IMR-90 (cell line): ENCODE measurements around the gene SMIM44. TPM values are rescaled to one million over a fixed set of nuclear protein-coding genes. Genes with fewer than 3 reads are reported as not detected.

Experiments used
- ATAC-seq: fragments of 200-7000 bp; cut with Tn5 transposase; 2 replicates; pipeline ENCODE4 v1.9.1; 2020; ENCODE audit warnings: low read depth, mild to moderate bottlenecking, moderate library complexity
- BruUV-seq: library from RNA; stranded (reverse); fragments of 400-500 nt; replicated peaks from 2 replicates; lab custom pipeline; 2021; lab: Mats Ljungman, UMichigan
- CTCF ChIA-PET: fragments of 300-600 bp; formaldehyde crosslinking; extraction: SDS; loops from one replicate; lab custom pipeline; 2021; ENCODE audit warnings: antibody characterized with exemption; lab: Yijun Ruan, JAX
- POLR2A ChIA-PET: fragments of 300-600 bp; sonication (Branson Sonifier 250); formaldehyde crosslinking; loops from one replicate; lab custom pipeline; 2022; ENCODE audit warnings: antibody characterized with exemption; ENCODE audit not compliant: unreplicated experiment; lab: Charles Lee
- DNase-seq: peaks from one replicate; pipeline ENCODE4 v3.0.0; 2013
- H2AFZ ChIP-seq: replicated peaks from 2 replicates; pipeline ENCODE3; 2013; ENCODE audit warnings: low read length, mild to moderate bottlenecking; ENCODE audit not compliant: poor library complexity
- H2AK5ac ChIP-seq: 2 replicates; pipeline ENCODE4 v1.6.1; 2013; ENCODE audit warnings: low read depth, low read length, inconsistent platforms
- H2AK9ac ChIP-seq: replicated peaks from 2 replicates; pipeline ENCODE3; 2013; ENCODE audit warnings: mild to moderate bottlenecking, low read depth, low read length, moderate library complexity; ENCODE audit not compliant: poor library complexity
- H2BK120ac ChIP-seq: 2 replicates; pipeline ENCODE4 v1.6.1; 2013; ENCODE audit warnings: low read depth, low read length, inconsistent platforms
- H2BK15ac ChIP-seq: 3 replicates; pipeline ENCODE4 v1.6.1; 2013; ENCODE audit warnings: low read depth, low read length, inconsistent platforms
- H2BK20ac ChIP-seq: 2 replicates; pipeline ENCODE4 v1.6.1; 2013; ENCODE audit warnings: low read depth, mild to moderate bottlenecking, inconsistent platforms, low read length, moderate library complexity
- H2BK5ac ChIP-seq: 2 replicates; pipeline ENCODE4 v1.6.1; 2013; ENCODE audit warnings: mild to moderate bottlenecking, low read depth, low read length, inconsistent platforms; ENCODE audit not compliant: poor library complexity, severe bottlenecking
- H3K14ac ChIP-seq: replicated peaks from 2 replicates; pipeline ENCODE4 v1.6.1; 2013; ENCODE audit warnings: low read depth, low read length, inconsistent platforms
- H3K18ac ChIP-seq: 2 replicates; pipeline ENCODE4 v1.6.1; 2013; ENCODE audit warnings: low read depth, low read length, control low read depth
- H3K23ac ChIP-seq: 2 replicates; pipeline ENCODE4 v1.6.1; 2013; ENCODE audit warnings: low read depth, low read length, inconsistent platforms
- H3K27ac ChIP-seq: 2 replicates; pipeline ENCODE4 v1.5.1; 2013; ENCODE audit warnings: mild to moderate bottlenecking, control low read depth, low read length; ENCODE audit not compliant: insufficient read depth
- H3K27me3 ChIP-seq: 2 replicates; pipeline ENCODE4 v1.6.1; 2013; ENCODE audit warnings: low read length; ENCODE audit not compliant: control insufficient read depth, insufficient read depth
- H3K36me3 ChIP-seq: 2 replicates; pipeline ENCODE4 v1.6.1; 2013; ENCODE audit warnings: low read length, mixed read lengths; ENCODE audit not compliant: control insufficient read depth, insufficient read depth
- H3K4ac ChIP-seq: 2 replicates; pipeline ENCODE4 v1.6.1; 2013; ENCODE audit warnings: low read depth, low read length, inconsistent platforms
- H3K4me1 ChIP-seq: 2 replicates; pipeline ENCODE4 v1.6.1; 2013; ENCODE audit warnings: low read length, mixed read lengths; ENCODE audit not compliant: control insufficient read depth, insufficient read depth
- H3K4me2 ChIP-seq: 2 replicates; pipeline ENCODE4 v1.6.1; 2013; ENCODE audit warnings: low read depth, mild to moderate bottlenecking, control low read depth, low read length, moderate library complexity
- H3K4me3 ChIP-seq: 2 replicates; pipeline ENCODE4 v1.5.1; 2013; ENCODE audit warnings: low read depth, mild to moderate bottlenecking, control low read depth, low read length, moderate library complexity; ENCODE audit not compliant: insufficient read depth
- H3K56ac ChIP-seq: 2 replicates; pipeline ENCODE4 v1.6.1; 2013; ENCODE audit warnings: low read length, inconsistent platforms; ENCODE audit not compliant: insufficient read depth; ENCODE audit errors: extremely low read depth
- H3K79me1 ChIP-seq, 2 experiments: 2 replicates each; pipeline ENCODE4 v1.6.1; 2013; ENCODE audit warnings: low read length in 2 of 2, inconsistent platforms in 1 of 2, low read depth in 1 of 2
- H3K9ac ChIP-seq: 2 replicates; pipeline ENCODE4 v1.6.1; 2013; ENCODE audit warnings: low read depth, low read length, control low read depth
- H3K9me1 ChIP-seq: 2 replicates; pipeline ENCODE4 v1.6.1; 2013; ENCODE audit warnings: low read length, inconsistent platforms; ENCODE audit not compliant: insufficient read depth
- H3K9me3 ChIP-seq: 2 replicates; pipeline ENCODE4 v1.6.1; 2013; ENCODE audit warnings: low read length; ENCODE audit not compliant: control insufficient read depth, insufficient read depth
- H4K20me1 ChIP-seq: 2 replicates; pipeline ENCODE4 v1.6.1; 2013; ENCODE audit warnings: low read length, inconsistent platforms; ENCODE audit not compliant: insufficient read depth
- H4K5ac ChIP-seq: 2 replicates; pipeline ENCODE4 v1.6.1; 2013; ENCODE audit warnings: mild to moderate bottlenecking, low read depth, low read length, control low read depth
- H4K8ac ChIP-seq, 2 experiments: 2 replicates each; pipeline ENCODE4 v1.6.1; 2013; ENCODE audit warnings: low read depth in 2 of 2, low read length in 2 of 2, control low read depth in 1 of 2, inconsistent platforms in 1 of 2
- H4K91ac ChIP-seq: 2 replicates; pipeline ENCODE4 v1.6.1; 2013; ENCODE audit warnings: low read depth, low read length, inconsistent platforms; ENCODE audit not compliant: insufficient read depth
- BHLHE40 ChIP-seq: fragments of 150-350 bp; IDR thresholded peaks from 2 replicates; pipeline ENCODE4 v1.6.1; 2016; ENCODE audit warnings: mild to moderate bottlenecking, low read depth, low read length
- CEBPB ChIP-seq: IDR thresholded peaks from 2 replicates; pipeline ENCODE4 v1.6.1; 2012; ENCODE audit warnings: low read depth, low read length, improper control_type of control experiment
- CHD1 ChIP-seq: IDR thresholded peaks from 2 replicates; pipeline ENCODE4 v1.6.1; 2012; ENCODE audit warnings: low read depth, low read length, improper control_type of control experiment
- FOS ChIP-seq: fragments of 150-350 bp; IDR thresholded peaks from 2 replicates; pipeline ENCODE4 v1.6.1; 2016; ENCODE audit warnings: low read depth, low read length
- MAFK ChIP-seq: IDR thresholded peaks from 2 replicates; pipeline ENCODE4 v1.6.1; 2012; ENCODE audit warnings: low read depth, low read length, improper control_type of control experiment
- MAZ ChIP-seq: IDR thresholded peaks from 2 replicates; pipeline ENCODE4 v1.6.1; 2012; ENCODE audit warnings: low read depth, mild to moderate bottlenecking, low read length, improper control_type of control experiment, moderate library complexity, borderline replicate concordance
- MXI1 ChIP-seq: IDR thresholded peaks from 2 replicates; pipeline ENCODE4 v1.6.1; 2012; ENCODE audit warnings: low read depth, mild to moderate bottlenecking, low read length, moderate library complexity, borderline replicate concordance
- NFE2L2 ChIP-seq: fragments of 150-350 bp; IDR thresholded peaks from 2 replicates; pipeline ENCODE4 v1.6.1; 2016; ENCODE audit warnings: low read depth, mild to moderate bottlenecking, low read length
- POLR2A ChIP-seq: IDR thresholded peaks from 2 replicates; pipeline ENCODE4 v1.6.1; 2012; ENCODE audit warnings: mild to moderate bottlenecking, low read depth, low read length
- RAD21 ChIP-seq: IDR thresholded peaks from 2 replicates; pipeline ENCODE4 v1.6.1; 2012; ENCODE audit warnings: low read length, improper control_type of control experiment
- RCOR1 ChIP-seq: IDR thresholded peaks from 2 replicates; pipeline ENCODE4 v1.6.1; 2012; ENCODE audit warnings: mild to moderate bottlenecking, low read length, improper control_type of control experiment; ENCODE audit not compliant: insufficient replicate concordance
- RFX5 ChIP-seq: IDR thresholded peaks from 2 replicates; pipeline ENCODE4 v1.8.0; 2012; ENCODE audit warnings: low read depth, mild to moderate bottlenecking, low read length, moderate library complexity
- SMC3 ChIP-seq: fragments of 150-350 bp; IDR thresholded peaks from 2 replicates; pipeline ENCODE4 v1.6.1; 2016; ENCODE audit warnings: low read depth, mild to moderate bottlenecking, antibody characterized with exemption, low read length, moderate library complexity
- WGBS, 2 experiments: methylation state at CpG; one replicate each; pipeline versions ENCODE4 v1.1.5 to v1.1.7; 2013; ENCODE audit warnings: missing lambda C conversion rate in 2 of 2; ENCODE audit not compliant: insufficient read length in 1 of 2; ENCODE audit errors: extremely low coverage in 2 of 2; 5-methylcytosine and 5-hydroxymethylcytosine counted together
- dilution Hi-C: fragments of 300-500 bp; cut with HindIII; formaldehyde crosslinking; loops from one replicate; pipeline ENCODE4 v1.14.3; 2018; ENCODE audit warnings: low sequenced_read_pairs; ENCODE audit not compliant: unreplicated experiment
- in situ Hi-C: fragments of 300-500 bp; cut with MboI; formaldehyde crosslinking; loops from 3 replicates; pipeline ENCODE4 v1.14.3; 2019; ENCODE audit warnings: low sequenced_read_pairs, inconsistent platforms, mixed read lengths
- intact Hi-C: fragments of 100-400 bp; cut with micrococcal nuclease; formaldehyde crosslinking; loops from 2 replicates; pipeline ENCODE4 v1.10.0; 2022
- polyA plus RNA-seq, 3 experiments: library from polyadenylated mRNA; depleted of rRNA; stranded (reverse); fragments of >200 nt; gene quantifications; 2 replicates each; pipeline ENCODE4 v1.2.3, GENCODE V29; 2012; ENCODE audit warnings: low replicate concordance in 1 of 3
- total RNA-seq: library from RNA; depleted of rRNA; stranded (reverse); fragments of >200 nt; gene quantifications from 2 replicates; pipeline ENCODE4 v1.2.3, GENCODE V29; 2012
- TF ChIP-seq, protein P1 (sequence below): conservative IDR thresholded peaks from 2 replicates; pipeline ENCODE4 v1.5.1; 2012; ENCODE audit warnings: mild to moderate bottlenecking, low read depth, low read length, improper control_type of control experiment
- TF ChIP-seq, protein P2 (sequence below): fragments of 150-350 bp; IDR thresholded peaks from 2 replicates; pipeline ENCODE4 v1.6.1; 2017; ENCODE audit warnings: mild to moderate bottlenecking, antibody characterized with exemption, low read length, low read depth

SMIM44 gene
- total and polyA plus RNA-seq, 2 of the 4 experiments (the other 2 are of a cell fraction), result not detected

DNA sequence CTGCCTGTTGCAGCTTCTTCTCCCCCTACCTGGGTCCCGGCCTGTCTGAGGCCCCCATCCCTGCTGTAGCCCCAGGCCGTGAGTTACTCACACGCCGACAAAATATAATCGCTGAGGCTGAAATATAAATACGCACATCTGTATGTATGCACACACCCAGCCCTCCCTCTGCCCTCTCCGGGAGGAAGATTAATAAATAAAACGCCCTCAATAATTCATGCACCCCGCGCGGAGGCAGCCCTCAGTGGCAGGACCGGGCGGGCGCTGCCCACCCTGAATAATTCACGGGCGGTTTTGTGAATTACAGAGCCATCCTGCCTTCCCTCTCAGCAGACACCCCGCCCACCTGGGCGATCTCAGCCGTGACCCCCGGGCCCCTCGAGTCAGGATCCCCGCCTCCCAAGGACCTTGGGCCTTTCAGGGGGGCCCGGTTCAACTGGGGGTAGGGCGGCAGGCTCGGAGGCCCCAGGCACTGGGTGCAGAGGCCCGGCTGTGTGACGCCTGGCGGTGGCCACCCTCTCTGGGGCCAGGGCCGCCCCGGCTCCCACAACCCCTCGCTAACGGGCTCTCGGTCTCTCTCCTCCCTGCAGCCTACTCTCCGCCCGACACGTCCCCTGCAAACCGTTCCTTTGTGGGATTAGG, 27.2 kb downstream of the SMIM44 start:
- Histone ChIP-seq H4K20me1 (peaks cover 56% of the 10 kb centered on the region), H3K4me2 (no peak overlapping the region), H4K91ac (no peak overlapping the region), H3K4ac (no peak overlapping the region), H2BK20ac (no peak overlapping the region), H3K56ac (no peak overlapping the region), H4K5ac (no peak overlapping the region), H3K9ac (no peak overlapping the region), H3K36me3 (peaks cover 55% of the 10 kb centered on the region), H3K27ac (no peak overlapping the region), H3K9me3 (no peaks in the 10 kb centered on the region), H3K27me3 (no peaks in the 10 kb centered on the region), H4K8ac (peak overlapping the region in 1 of 2 experiments; percentile 11; a peak in 1 of 4 replicates), H2AK5ac (no peak overlapping the region), H2BK15ac (no peak overlapping the region), H3K4me1 (peaks cover 29% of the 10 kb centered on the region), H3K23ac (no peak overlapping the region; the same call in 1 of the 2 replicates), H3K79me1 (peaks cover 47 to 86% of the 10 kb centered on the region in 2 experiments), H2BK120ac (no peak overlapping the region), H3K14ac (no peak overlapping the region), H2AFZ (no peak overlapping the region), H3K18ac (no peak overlapping the region), H3K9me1 (peaks cover 15% of the 10 kb centered on the region), H3K4me3 (no peak overlapping the region), H2BK5ac (no peak overlapping the region), H2AK9ac (peak overlapping the region; percentile 81)
- DNase-seq, result no peak
- WGBS, 2 experiments, result 56% methylated on average over 12 of the region's 37 CpGs; no CpG with 5 or more reads in 1 of the 2 experiments
- in situ Hi-C loops (no loop called here), dilution Hi-C loops (no loop called here), intact Hi-C loops (no loop called here)
- POLR2A ChIA-PET, result no interaction called here
- no peak for ATAC-seq
- no TSS peak for BruUV-seq
- TF ChIP-seq NFE2L2, result no peak
- TF ChIP-seq, protein P1, sequence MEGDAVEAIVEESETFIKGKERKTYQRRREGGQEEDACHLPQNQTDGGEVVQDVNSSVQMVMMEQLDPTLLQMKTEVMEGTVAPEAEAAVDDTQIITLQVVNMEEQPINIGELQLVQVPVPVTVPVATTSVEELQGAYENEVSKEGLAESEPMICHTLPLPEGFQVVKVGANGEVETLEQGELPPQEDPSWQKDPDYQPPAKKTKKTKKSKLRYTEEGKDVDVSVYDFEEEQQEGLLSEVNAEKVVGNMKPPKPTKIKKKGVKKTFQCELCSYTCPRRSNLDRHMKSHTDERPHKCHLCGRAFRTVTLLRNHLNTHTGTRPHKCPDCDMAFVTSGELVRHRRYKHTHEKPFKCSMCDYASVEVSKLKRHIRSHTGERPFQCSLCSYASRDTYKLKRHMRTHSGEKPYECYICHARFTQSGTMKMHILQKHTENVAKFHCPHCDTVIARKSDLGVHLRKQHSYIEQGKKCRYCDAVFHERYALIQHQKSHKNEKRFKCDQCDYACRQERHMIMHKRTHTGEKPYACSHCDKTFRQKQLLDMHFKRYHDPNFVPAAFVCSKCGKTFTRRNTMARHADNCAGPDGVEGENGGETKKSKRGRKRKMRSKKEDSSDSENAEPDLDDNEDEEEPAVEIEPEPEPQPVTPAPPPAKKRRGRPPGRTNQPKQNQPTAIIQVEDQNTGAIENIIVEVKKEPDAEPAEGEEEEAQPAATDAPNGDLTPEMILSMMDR, result no peak
- TF ChIP-seq POLR2A, result no peak
- TF ChIP-seq FOS, result no peak
- no peak for TF ChIP-seq CHD1
- no peak for TF ChIP-seq RCOR1
- no peak for TF ChIP-seq RFX5
- no peak for TF ChIP-seq MAFK
- TF ChIP-seq CEBPB, result no peak
- no peak for TF ChIP-seq MXI1
- TF ChIP-seq SMC3, result no peak
- no peak for TF ChIP-seq BHLHE40
- TF ChIP-seq RAD21, result no peak
- TF ChIP-seq, protein P2, sequence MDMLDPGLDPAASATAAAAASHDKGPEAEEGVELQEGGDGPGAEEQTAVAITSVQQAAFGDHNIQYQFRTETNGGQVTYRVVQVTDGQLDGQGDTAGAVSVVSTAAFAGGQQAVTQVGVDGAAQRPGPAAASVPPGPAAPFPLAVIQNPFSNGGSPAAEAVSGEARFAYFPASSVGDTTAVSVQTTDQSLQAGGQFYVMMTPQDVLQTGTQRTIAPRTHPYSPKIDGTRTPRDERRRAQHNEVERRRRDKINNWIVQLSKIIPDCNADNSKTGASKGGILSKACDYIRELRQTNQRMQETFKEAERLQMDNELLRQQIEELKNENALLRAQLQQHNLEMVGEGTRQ, result no peak
- no peak for TF ChIP-seq MAZ
- CTCF ChIA-PET, result interaction anchor here (0.6 kb wide), 1 partner anchor 46 kb away, joined by 4 read pairs; no protein-coding TSS in a partner anchor
